HepG2 (cell line): ENCODE results near the gene TM4SF4. TPM values are rescaled to one million over a fixed set of nuclear protein-coding genes. Genes with fewer than 3 reads are reported as not detected.

Experiments used
- ATAC-seq: fragments of 200-7000 bp; cut with Tn5 transposase; 3 replicates; pipeline ENCODE4 v1.9.1; 2020; ENCODE audit warnings: mild to moderate bottlenecking, moderate library complexity
- BruUV-seq: library from RNA; stranded (reverse); fragments of 400-500 nt; replicated peaks from 2 replicates; lab custom pipeline; 2021; lab: Mats Ljungman, UMichigan
- CTCF ChIA-PET: fragments of 300-600 bp; formaldehyde crosslinking; extraction: SDS; loops from one replicate; lab custom pipeline; 2021; ENCODE audit warnings: low total read pairs, inconsistent platforms, low intra/inter-chr PET ratio; lab: Yijun Ruan, JAX
- POLR2A ChIA-PET: fragments of 350-600 bp; sonication (Branson Sonifier 250); formaldehyde crosslinking; loops from one replicate; lab custom pipeline; 2020; ENCODE audit warnings: antibody characterized with exemption, inconsistent platforms; lab: Yijun Ruan, JAX
- DNase-seq: peaks from one replicate; pipeline ENCODE4 v3.0.0-alpha.2; 2015; ENCODE audit warnings: low spot score
- FAIRE-seq: peaks from 3 replicates; lab custom pipeline; 2011; peaks lifted over from hg19 to GRCh38; lab: Jason Lieb, UNC
- H2AFZ ChIP-seq: one replicate; pipeline ENCODE4 v1.6.1; 2011; ENCODE audit warnings: low read length, inconsistent platforms
- H3K27ac ChIP-seq: fragments of 300-600 bp; 3 replicates; pipeline ENCODE4 v1.8.0; 2011; ENCODE audit warnings: mixed run types, mild to moderate bottlenecking, mixed read lengths, low read length, inconsistent platforms; ENCODE audit not compliant: insufficient read depth; ENCODE audit errors: extremely low read length
- H3K27me3 ChIP-seq, 2 experiments: fragments of 200-600 bp in 1 of 2; 2 replicates in 1 of 2; 3 replicates in 1 of 2; pipeline versions ENCODE4 v1.6.0 to v1.8.0; 2011; ENCODE audit warnings: low read length in 2 of 2, mild to moderate bottlenecking in 2 of 2, moderate library complexity in 2 of 2, inconsistent platforms in 1 of 2; ENCODE audit not compliant: insufficient read depth in 2 of 2, control insufficient read depth in 1 of 2
- H3K36me3 ChIP-seq, 2 experiments: fragments of 200-600 bp in 1 of 2; replicated peaks in 1 of 2; 2 replicates in 1 of 2; 3 replicates in 1 of 2; pipeline versions ENCODE4 v1.5.1 to v1.8.0; 2011; ENCODE audit warnings: low read length in 2 of 2, inconsistent platforms in 1 of 2; ENCODE audit not compliant: insufficient read depth in 2 of 2, control insufficient read depth in 1 of 2
- H3K4me1 ChIP-seq: 2 replicates; pipeline ENCODE4 v1.5.1; 2012; ENCODE audit warnings: low read length, inconsistent platforms; ENCODE audit not compliant: insufficient read depth
- H3K4me2 ChIP-seq: 2 replicates; pipeline ENCODE4 v1.6.0; 2011; ENCODE audit warnings: low read depth, low read length, inconsistent platforms
- H3K4me3 ChIP-seq, 3 experiments: fragments of 200-600 bp in 1 of 3; sonication (generic), shearing (Covaris generic) in 1 of 3; replicated peaks in 1 of 3; 2 replicates each; pipeline ENCODE4 v1.5.1; 2011 to 2016; ENCODE audit warnings: low read length in 3 of 3, inconsistent platforms in 2 of 3, low read depth in 2 of 3, mild to moderate bottlenecking in 2 of 3, control low read depth in 1 of 3, mixed read lengths in 1 of 3; ENCODE audit not compliant: insufficient read depth in 1 of 3
- H3K79me2 ChIP-seq: one replicate; pipeline ENCODE4 v1.6.1; 2011; ENCODE audit warnings: low read length, inconsistent platforms; ENCODE audit not compliant: insufficient read depth
- H3K9ac ChIP-seq: 2 replicates; pipeline ENCODE4 v1.6.0; 2011; ENCODE audit warnings: mild to moderate bottlenecking, low read depth, low read length, inconsistent platforms; ENCODE audit not compliant: insufficient read depth
- H3K9me3 ChIP-seq: 2 replicates; pipeline ENCODE4 v1.5.1; 2012; ENCODE audit warnings: mild to moderate bottlenecking, low read length
- H4K20me1 ChIP-seq: 2 replicates; pipeline ENCODE4 v1.6.0; 2011; ENCODE audit warnings: inconsistent platforms, mild to moderate bottlenecking, low read length, moderate library complexity; ENCODE audit not compliant: insufficient read depth
- CBX1 ChIP-seq: IDR thresholded peaks from one replicate; pipeline ENCODE4 v1.6.1; 2016; ENCODE audit warnings: antibody characterized with exemption, low read depth
- CEBPG ChIP-seq: IDR thresholded peaks from 2 replicates; pipeline ENCODE4 v1.6.1; 2016
- DMAP1 ChIP-seq: IDR thresholded peaks from 2 replicates; pipeline ENCODE4 v1.6.1; 2016
- FOXA1 ChIP-seq, 2 experiments: fragments of 450-650 bp in 1 of 2; sonication (generic) in 1 of 2; formaldehyde crosslinking in 1 of 2; IDR thresholded peaks; 2 replicates each; pipeline versions ENCODE4 v1.4.0 to v1.6.1; 2016 to 2020; ENCODE audit warnings: missing genetic modification reagents in 1 of 2
- HMG20A ChIP-seq: IDR thresholded peaks from 2 replicates; pipeline ENCODE4 v1.6.1; 2016; ENCODE audit warnings: borderline replicate concordance
- HOXA7 ChIP-seq: sonication (generic); formaldehyde crosslinking; IDR thresholded peaks from 2 replicates; pipeline ENCODE4 v1.8.1; 2022; ENCODE audit warnings: mild to moderate bottlenecking, missing genetic modification reagents, moderate library complexity
- TEF ChIP-seq: sonication (generic); formaldehyde crosslinking; IDR thresholded peaks from 2 replicates; pipeline ENCODE4 v1.5.0; 2020; ENCODE audit warnings: missing genetic modification reagents
- ZBTB20 ChIP-seq: sonication (generic); formaldehyde crosslinking; IDR thresholded peaks from 2 replicates; pipeline ENCODE4 v1.8.1; 2023; ENCODE audit warnings: missing genetic modification reagents, low read depth, mild to moderate bottlenecking, borderline replicate concordance
- ZMYM4 ChIP-seq: sonication (generic); formaldehyde crosslinking; IDR thresholded peaks from 2 replicates; pipeline ENCODE4 v1.8.1; 2023; ENCODE audit warnings: mild to moderate bottlenecking, missing genetic modification reagents
- ZNF646 ChIP-seq: sonication (generic); formaldehyde crosslinking; IDR thresholded peaks from 2 replicates; pipeline ENCODE4 v1.9.0; 2021; ENCODE audit warnings: mild to moderate bottlenecking, missing genetic modification reagents
- ZNF780A ChIP-seq: sonication (generic); formaldehyde crosslinking; IDR thresholded peaks from 2 replicates; pipeline ENCODE4 v1.8.0; 2022; ENCODE audit warnings: mild to moderate bottlenecking, missing genetic modification reagents, moderate library complexity
- ZNF850 ChIP-seq: sonication (generic); formaldehyde crosslinking; conservative IDR thresholded peaks from 2 replicates; pipeline ENCODE4 v1.9.0; 2021; ENCODE audit warnings: mild to moderate bottlenecking, missing genetic modification reagents
- WGBS: methylation state at CpG from one replicate; pipeline ENCODE4 v1.1.6; 2017; ENCODE audit warnings: low lambda C conversion rate; 5-methylcytosine and 5-hydroxymethylcytosine counted together
- in situ Hi-C: cut with HindIII; loops from 2 replicates; pipeline ENCODE4 v1.10.0; 2017; ENCODE audit warnings: low pct_unique_long_range_greater_than_20kb; ENCODE audit not compliant: extremely low pct_ligation_motif_present
- intact Hi-C: fragments of 100-400 bp; cut with micrococcal nuclease; formaldehyde crosslinking; loops from one replicate; pipeline ENCODE4 v1.10.0; 2022; ENCODE audit not compliant: unreplicated experiment
- polyA plus RNA-seq, 8 experiments: library from polyadenylated mRNA; depleted of rRNA in 3 of 8; stranded (reverse) in 7 of 8; unstranded in 1 of 8; fragments of >200 nt; fragmentation: Illumina TruSeq in 4 of 8; extraction: Trizol in 4 of 8; gene quantifications; 2 replicates each; pipeline versions ENCODE4 v1.2.1 to v1.2.3, GENCODE V29; 2011 to 2016; ENCODE audit warnings: low read depth in 4 of 8, missing spikeins in 1 of 8, mixed read lengths in 1 of 8; ENCODE audit not compliant: insufficient read depth in 1 of 8
- total RNA-seq, 5 experiments: library from RNA; depleted of rRNA; stranded (reverse); fragments of >200 nt; fragmentation: Illumina TruSeq; extraction: Trizol; gene quantifications; 2 replicates each; pipeline ENCODE4 v1.2.3, GENCODE V29; 2016; ENCODE audit warnings: low read depth in 1 of 5

The TM4SF4 gene
- total and polyA plus RNA-seq, 2 of the 13 experiments (the other 11 are each of a cell fraction or from before 2014, with no cell fraction given), result 0.63 to 0.95 TPM

DNA sequence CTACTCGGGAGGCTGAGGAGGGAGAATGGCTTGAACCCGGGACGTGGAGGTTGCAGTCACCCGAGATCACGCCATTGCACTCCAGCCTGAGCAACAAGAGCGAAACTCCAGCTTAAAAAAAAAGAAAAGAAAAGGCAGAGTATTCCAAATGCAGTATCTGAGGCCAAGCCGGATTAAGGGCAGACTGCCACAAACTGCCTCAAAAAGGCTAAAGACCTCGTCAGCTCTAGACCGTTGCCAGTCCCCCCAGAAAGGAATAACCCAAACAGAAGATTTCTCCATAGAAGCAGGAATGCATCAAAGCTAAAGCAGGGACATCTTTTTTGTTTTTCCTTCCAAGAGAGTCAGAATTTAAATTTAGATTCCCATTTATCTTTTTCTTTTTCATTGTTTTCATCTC lies 72.9 kb downstream of the TM4SF4 start:
- Histone ChIP-seq H3K27me3 (no peaks in the 10 kb centered on the region), H3K9ac (no peak overlapping the region), H3K36me3 (peaks cover 10 to 36% of the 10 kb centered on the region in 2 experiments), H3K79me2 (peaks cover 42% of the 10 kb centered on the region), H3K4me1 (peaks cover 53% of the 10 kb centered on the region), H3K4me3 (no peak overlapping the region), H4K20me1 (peaks cover 27% of the 10 kb centered on the region; the same call in 1 of the 2 replicates), H3K27ac (peak overlapping the region; percentile 20), H3K9me3 (no peaks in the 10 kb centered on the region), H3K4me2 (no peak overlapping the region), H2AFZ (no peak overlapping the region)
- ChIA-PET POLR2A (no interaction called here), CTCF (no interaction called here)
- TF ChIP-seq HOXA7 (no peak), ZBTB20 (CRISPR knock-in tag) (no peak), TEF (CRISPR knock-in tag) (no peak), CBX1 (no peak), ZNF780A (no peak), DMAP1 (CRISPR knock-in tag) (no peak), ZNF850 (CRISPR knock-in tag) (no peak)
- no TSS peak for BruUV-seq
- in situ Hi-C loops (no loop called here), intact Hi-C loops (no loop called here)
- no peak for ATAC-seq
- WGBS, result 94% methylated on average over 9 of the region's 9 CpGs
- FAIRE-seq, result no peak
- DNase-seq, result no peak

GRCh38 chr3:149547954-149548668 lies 73.6 kb downstream of the TM4SF4 start:
- peak overlapping the region; percentile 67 for H3K27ac ChIP-seq
- H3K4me2 ChIP-seq, result peak overlapping the region; percentile 42
- DNase-seq (peak; percentile 58), ATAC-seq (peak; percentile 84), FAIRE-seq (peak; percentile 61)
- BruUV-seq, result no TSS peak
- POLR2A ChIA-PET, result no interaction called here
- in situ Hi-C loops (no loop called here), intact Hi-C loops (no loop called here)
- WGBS, result 61% methylated on average over 12 of the region's 13 CpGs
- H3K79me2 ChIP-seq, result peaks cover 40% of the 10 kb centered on the region
- peaks cover 9 to 35% of the 10 kb centered on the region in 2 experiments for H3K36me3 ChIP-seq
- peaks cover 53% of the 10 kb centered on the region for H3K4me1 ChIP-seq
- no peak overlapping the region for H2AFZ ChIP-seq
- H4K20me1 ChIP-seq, result peaks cover 32% of the 10 kb centered on the region; the same call in 1 of the 2 replicates
- no peak overlapping the region for H3K4me3 ChIP-seq
- CTCF ChIA-PET, result no interaction called here
- H3K9me3 ChIP-seq, result no peaks in the 10 kb centered on the region
- H3K9ac ChIP-seq, result no peak overlapping the region
- H3K27me3 ChIP-seq, result no peaks in the 10 kb centered on the region
- TF ChIP-seq ZMYM4 (CRISPR knock-in tag), result 0 out of 2 replicates have a peak, but pooled peaks have one; percentile 20
- peak; percentile 31 for TF ChIP-seq CEBPG
- no peak for TF ChIP-seq FOXA1 (IDR thresholded peaks at IDR 0.05)
- TF ChIP-seq FOXA1 (CRISPR knock-in tag; IDR thresholded peaks at IDR 0.05), result peak; percentile 61
- peak; percentile 73 for TF ChIP-seq ZNF646 (CRISPR knock-in tag)
- TF ChIP-seq HMG20A (CRISPR knock-in tag), result peak; percentile 11; the same call in 1 of the 2 replicates
